PFSK-1 (cell line): ENCODE results near the gene ZNF700. TPM values are rescaled to one million over a fixed set of nuclear protein-coding genes. Genes with fewer than 3 reads are reported as not detected.

Experiments
- FOXP2 ChIP-seq: optimal IDR thresholded peaks from 2 replicates; pipeline ENCODE3; 2011; ENCODE audit warnings: borderline replicate concordance, control low read depth, inconsistent platforms; ENCODE audit not compliant: insufficient read depth; ENCODE audit errors: extremely low read length, extremely low read depth
- POLR2AphosphoS5 ChIP-seq: IDR thresholded peaks from 2 replicates; pipeline ENCODE4 v1.6.1; 2012; ENCODE audit warnings: low read depth, mild to moderate bottlenecking, control low read depth, low read length, moderate library complexity
- SIN3A ChIP-seq: IDR thresholded peaks from 2 replicates; pipeline ENCODE4 v1.6.1; 2012; ENCODE audit warnings: mild to moderate bottlenecking, low read length, moderate library complexity, borderline replicate concordance; ENCODE audit not compliant: insufficient read depth
- TAF1 ChIP-seq: IDR thresholded peaks from 2 replicates; pipeline ENCODE4 v1.6.1; 2012; ENCODE audit warnings: low read length, control low read depth, borderline replicate concordance; ENCODE audit not compliant: insufficient read depth
- polyA plus RNA-seq: library from polyadenylated mRNA; unstranded; fragments of >200 nt; gene quantifications from one replicate; pipeline ENCODE4 v1.2.1, GENCODE V29; 2012; ENCODE audit warnings: low read depth, missing spikeins; ENCODE audit not compliant: insufficient read length
- TF ChIP-seq, protein P1 (sequence below), 2 experiments: IDR thresholded peaks; 2 replicates each; pipeline versions ENCODE4 v1.6.1 to v1.8.0; 2011 to 2012; ENCODE audit warnings: low read depth in 2 of 2, low read length in 2 of 2, control low read depth in 1 of 2, inconsistent platforms in 1 of 2, mild to moderate bottlenecking in 1 of 2, moderate library complexity in 1 of 2; ENCODE audit not compliant: insufficient read depth in 1 of 2

Gene ZNF700
- polyA plus RNA-seq = 2.2 TPM

GRCh38 chr19:11924886-11925650, at the start of gene ZNF700:
Gene ZNF700, plus strand, starts transcription at chr19:11925107. Its CDS starts 104 bp downstream, at chr19:11925211.
- peak; percentile 88; the same call in 1 of the 2 replicates for TF ChIP-seq TAF1
- TF ChIP-seq, protein P1, sequence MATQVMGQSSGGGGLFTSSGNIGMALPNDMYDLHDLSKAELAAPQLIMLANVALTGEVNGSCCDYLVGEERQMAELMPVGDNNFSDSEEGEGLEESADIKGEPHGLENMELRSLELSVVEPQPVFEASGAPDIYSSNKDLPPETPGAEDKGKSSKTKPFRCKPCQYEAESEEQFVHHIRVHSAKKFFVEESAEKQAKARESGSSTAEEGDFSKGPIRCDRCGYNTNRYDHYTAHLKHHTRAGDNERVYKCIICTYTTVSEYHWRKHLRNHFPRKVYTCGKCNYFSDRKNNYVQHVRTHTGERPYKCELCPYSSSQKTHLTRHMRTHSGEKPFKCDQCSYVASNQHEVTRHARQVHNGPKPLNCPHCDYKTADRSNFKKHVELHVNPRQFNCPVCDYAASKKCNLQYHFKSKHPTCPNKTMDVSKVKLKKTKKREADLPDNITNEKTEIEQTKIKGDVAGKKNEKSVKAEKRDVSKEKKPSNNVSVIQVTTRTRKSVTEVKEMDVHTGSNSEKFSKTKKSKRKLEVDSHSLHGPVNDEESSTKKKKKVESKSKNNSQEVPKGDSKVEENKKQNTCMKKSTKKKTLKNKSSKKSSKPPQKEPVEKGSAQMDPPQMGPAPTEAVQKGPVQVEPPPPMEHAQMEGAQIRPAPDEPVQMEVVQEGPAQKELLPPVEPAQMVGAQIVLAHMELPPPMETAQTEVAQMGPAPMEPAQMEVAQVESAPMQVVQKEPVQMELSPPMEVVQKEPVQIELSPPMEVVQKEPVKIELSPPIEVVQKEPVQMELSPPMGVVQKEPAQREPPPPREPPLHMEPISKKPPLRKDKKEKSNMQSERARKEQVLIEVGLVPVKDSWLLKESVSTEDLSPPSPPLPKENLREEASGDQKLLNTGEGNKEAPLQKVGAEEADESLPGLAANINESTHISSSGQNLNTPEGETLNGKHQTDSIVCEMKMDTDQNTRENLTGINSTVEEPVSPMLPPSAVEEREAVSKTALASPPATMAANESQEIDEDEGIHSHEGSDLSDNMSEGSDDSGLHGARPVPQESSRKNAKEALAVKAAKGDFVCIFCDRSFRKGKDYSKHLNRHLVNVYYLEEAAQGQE (IDR thresholded peaks at IDR 0.05; ENCODE audit: insufficient read depth in 1 of 2, low read depth in 2 of 2, low read length in 2 of 2) = no peak
- no peak; the same call in 1 of the 2 replicates for TF ChIP-seq SIN3A
- no peak for TF ChIP-seq FOXP2
- TF ChIP-seq POLR2AphosphoS5 = peak; percentile 72; the same call in 1 of the 2 replicates

DNA sequence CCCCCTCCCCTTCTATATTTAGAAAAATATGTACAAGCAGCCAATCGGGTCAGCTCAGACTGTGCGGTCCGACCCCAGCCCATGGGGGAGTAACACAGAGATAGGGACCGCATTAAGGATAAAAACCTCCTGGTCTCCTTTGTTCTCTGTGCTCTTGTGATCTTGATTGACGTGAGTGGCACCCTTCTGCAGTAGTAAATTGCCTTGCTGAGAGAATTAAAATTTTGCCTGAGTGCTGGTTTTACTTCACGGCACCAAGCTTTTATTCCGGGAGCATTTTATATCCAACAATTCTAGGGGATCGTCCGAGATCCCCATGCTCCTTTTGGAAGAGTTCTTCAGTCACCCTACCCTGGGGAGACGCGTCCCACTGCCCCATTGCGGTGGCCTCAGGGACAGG, 44.3 kb upstream of the ZNF700 start:
- TF ChIP-seq, protein P1 (IDR thresholded peaks at IDR 0.05; ENCODE audit: insufficient read depth in 1 of 2, low read depth in 2 of 2, low read length in 2 of 2) = no peak
- TF ChIP-seq POLR2AphosphoS5 (no peak), SIN3A (no peak), FOXP2 (no peak), TAF1 (no peak)

DNA sequence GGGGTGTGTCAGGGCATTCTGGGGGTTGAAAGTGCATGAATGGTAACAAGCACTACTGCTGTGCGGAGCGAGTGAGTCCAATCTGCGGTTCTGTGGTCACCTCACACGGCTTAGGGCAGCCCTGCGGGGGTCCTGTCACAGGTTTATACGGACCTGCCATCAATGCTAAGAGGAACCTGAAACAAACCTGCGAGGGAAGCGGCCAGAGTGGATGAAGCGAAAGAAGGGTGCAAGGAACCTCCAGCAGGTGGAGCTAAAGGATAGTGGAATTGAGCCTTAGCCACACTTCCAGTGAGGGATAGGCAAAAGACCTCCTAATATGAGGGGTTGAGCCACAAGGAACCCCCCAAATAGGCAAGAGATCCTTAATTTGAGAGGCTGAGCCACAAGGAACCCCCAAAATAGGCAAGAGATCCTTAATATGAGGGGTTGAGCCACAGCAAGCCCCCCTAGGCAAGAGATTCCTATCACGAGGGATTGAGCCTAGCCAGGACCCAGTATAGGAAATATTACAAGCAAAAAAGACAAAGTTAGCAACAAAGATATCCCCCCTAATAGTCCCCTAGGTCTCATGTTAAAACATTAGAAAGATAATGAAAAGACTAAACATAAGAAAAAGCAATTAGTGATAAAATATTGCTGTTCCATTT, 43.6 kb upstream of the ZNF700 start:
- TF ChIP-seq SIN3A = no peak
- no peak for TF ChIP-seq TAF1
- no peak for TF ChIP-seq POLR2AphosphoS5
- TF ChIP-seq, protein P1 (IDR thresholded peaks at IDR 0.05; ENCODE audit: insufficient read depth in 1 of 2, low read depth in 2 of 2, low read length in 2 of 2) = no peak
- TF ChIP-seq FOXP2 = no peak

GRCh38 chr19:11882606-11883005, 42.3 kb upstream of the ZNF700 start:
- TF ChIP-seq, protein P1 (IDR thresholded peaks at IDR 0.05; ENCODE audit: insufficient read depth in 1 of 2, low read depth in 2 of 2, low read length in 2 of 2) = no peak
- no peak for TF ChIP-seq POLR2AphosphoS5
- no peak for TF ChIP-seq FOXP2
- no peak for TF ChIP-seq SIN3A
- no peak for TF ChIP-seq TAF1

GRCh38 chr19:11887234-11887610, 37.7 kb upstream of the ZNF700 start:
- TF ChIP-seq FOXP2 (no peak), SIN3A (no peak), POLR2AphosphoS5 (no peak), TAF1 (no peak)
- TF ChIP-seq, protein P1 (IDR thresholded peaks at IDR 0.05; ENCODE audit: insufficient read depth in 1 of 2, low read depth in 2 of 2, low read length in 2 of 2) = no peak
